GM18873 (cell line): ENCODE data around the gene ARHGDIB.

Experiments used
- ATAC-seq: cut with Tn5 transposase; IDR thresholded peaks from one replicate; pipeline ENCODE4 v1.9.1; 2021; ENCODE audit warnings: mild to moderate bottlenecking, moderate library complexity, moderate number of reproducible peaks; ENCODE audit not compliant: unreplicated experiment, low FRiP score

Gene ARHGDIB

DNA sequence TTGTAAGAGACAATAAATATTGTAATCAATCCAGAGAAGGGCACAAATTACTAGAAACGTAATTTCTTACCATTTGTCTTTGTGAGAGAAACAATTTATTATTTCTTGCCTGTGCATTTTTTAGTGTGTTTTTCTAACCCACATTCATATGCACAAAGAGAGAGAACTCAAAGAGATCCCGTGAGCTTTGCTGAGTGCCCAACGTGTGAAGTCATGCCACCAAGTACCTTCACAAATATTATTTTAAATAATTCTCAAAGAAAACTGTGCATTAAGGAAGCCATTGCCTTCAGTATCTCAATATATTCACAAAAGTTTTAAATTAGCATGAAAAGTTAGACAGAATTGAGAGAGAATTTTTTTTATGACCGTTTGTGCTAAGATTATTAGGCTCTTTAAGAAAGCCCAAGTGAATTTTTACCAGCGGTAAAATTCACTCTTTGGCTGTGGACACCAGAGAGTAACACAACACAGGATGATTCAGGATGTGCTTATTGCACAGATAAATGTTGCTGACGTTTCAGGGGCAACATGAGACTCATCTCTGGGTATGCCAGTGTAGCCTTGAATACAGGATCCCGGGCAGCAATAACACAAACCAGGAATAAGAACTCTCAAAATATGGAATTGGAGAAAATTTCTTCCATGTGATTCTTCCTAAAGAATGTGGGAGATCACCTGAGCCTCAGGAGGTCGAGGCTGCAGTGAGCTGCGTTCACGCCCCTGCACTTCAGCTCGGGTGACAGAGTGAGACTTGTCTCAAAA, 2.9 kb downstream of the ARHGDIB start:
- no peak for ATAC-seq

DNA sequence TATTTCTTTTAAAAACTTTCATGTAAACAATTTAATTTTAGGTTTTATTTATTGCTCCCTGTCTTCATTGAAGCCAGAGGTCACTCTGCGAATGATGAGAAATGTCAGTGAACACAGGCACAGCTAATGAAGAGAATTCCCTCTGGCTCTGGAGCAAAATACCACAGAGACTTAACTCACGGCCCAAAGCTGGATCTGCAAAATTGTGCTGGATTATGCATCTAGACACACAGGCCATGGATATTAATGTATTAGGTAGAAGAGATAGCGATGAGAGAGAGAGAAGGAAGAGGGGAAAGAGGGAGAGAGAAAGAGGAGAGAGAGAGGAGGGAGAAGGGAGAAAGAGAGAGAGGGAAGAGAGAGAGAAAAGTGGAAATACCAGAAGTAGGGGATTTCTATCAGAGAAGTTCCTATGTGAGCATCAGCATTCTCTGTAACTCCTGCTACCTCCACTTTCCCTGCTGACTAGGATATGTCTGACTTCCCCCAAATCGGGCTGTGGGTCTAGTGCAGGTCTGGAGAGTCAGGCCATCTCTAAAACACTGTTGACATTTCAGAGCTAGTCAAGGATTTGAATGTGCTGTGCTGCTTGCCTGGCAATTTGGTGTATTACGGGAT, 3.7 kb downstream of the ARHGDIB start:
- ATAC-seq: no peak

DNA sequence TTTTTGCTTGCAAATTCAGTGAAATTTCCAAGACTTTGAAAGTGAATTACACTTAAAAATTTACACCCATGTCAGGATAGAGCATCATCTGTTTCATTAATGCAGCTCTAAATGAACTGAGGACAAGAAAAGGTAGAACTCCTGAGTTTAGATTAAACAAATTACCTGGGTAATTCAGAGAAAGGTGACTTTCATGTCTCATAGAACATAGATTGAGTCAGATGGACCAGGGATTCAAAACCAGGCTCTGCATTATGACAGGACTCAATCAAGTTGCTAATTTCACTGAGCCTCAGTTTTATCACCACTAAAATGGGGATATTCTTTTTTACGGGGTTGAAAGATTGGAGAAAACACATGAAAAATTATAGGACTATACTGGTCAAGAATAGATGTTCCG, 4.5 kb downstream of the ARHGDIB start:
- ATAC-seq: no peak

DNA sequence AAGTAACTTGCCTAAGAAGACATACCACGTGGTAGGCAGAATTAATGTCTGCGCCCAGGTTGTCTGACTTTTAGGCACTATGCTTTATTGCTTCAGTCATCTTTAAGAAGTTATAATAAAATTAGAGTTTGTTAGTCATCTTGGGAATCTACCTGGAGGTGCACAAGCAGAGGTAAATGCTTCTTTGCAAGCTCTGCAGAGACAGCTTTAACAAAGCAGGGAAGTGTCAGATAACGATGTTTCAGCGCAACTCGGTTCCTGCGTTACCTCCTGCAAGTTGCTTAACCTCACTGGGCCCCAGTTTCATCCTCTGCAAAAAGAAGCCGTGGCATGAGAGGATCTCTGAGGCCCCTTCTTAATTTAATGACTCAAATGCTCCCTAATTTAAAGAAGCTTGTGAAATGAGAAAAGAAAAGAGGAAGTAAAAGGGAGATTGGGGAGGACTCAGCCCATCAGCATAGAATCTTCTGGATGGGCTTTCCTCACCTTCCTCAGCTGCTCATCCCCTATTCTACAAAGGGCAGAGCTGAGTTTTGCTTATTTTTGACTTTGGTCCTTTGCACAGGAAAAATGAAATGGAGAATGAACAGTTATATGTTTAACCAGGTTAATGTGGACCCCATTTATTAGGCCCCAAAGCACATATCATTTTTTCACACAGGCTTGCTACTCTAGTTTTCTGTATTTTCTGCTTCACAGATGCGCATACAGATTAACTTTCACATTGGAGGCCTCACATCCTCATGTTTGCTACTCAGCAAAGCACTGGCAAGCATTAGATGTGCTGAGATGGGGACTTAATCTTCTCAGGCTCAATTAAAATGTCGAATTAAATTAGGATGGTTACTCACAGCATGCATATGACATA, 5.1 kb downstream of the ARHGDIB start:
- no peak for ATAC-seq

DNA sequence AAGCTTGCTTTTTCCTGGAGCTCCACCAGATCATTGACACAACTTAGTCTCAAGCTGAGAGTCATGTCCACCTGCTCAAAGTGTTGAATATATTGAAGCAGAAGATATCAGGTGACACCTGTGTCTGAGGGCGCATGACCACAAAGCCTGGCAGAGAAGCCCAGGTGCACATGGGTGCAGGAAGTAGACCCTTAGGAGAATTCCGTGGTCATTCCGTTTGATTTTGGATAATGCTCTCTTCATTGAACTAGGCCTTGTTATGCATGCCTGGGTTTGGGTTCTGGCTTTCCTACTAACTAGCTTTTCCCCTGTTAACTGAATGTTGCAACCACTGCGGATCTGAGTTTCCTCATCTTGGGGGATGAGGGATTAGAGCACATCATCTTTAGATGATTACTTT, 7.1 kb downstream of the ARHGDIB start:
- no peak for ATAC-seq

DNA sequence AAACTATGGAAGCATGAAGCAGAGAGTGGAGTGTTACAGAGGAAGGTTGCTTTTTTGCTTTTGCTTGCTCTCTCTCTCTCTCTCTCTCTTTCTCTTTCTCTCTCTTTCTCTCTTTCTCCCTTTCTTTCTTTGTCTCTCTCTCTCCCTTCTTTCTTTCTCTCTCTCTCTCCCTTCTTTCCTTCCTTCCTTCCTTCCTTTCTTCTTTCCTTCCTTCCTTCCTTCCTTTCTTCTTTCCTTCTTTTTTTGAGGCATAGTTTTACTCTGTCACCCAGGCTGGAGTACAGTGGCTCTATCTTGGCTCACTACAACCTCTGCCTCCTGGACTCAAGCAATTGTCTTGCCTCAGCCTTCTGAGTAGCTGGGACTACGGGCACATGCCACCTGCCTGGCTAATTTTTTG, 7.6 kb downstream of the ARHGDIB start:
- ATAC-seq: no peak

DNA sequence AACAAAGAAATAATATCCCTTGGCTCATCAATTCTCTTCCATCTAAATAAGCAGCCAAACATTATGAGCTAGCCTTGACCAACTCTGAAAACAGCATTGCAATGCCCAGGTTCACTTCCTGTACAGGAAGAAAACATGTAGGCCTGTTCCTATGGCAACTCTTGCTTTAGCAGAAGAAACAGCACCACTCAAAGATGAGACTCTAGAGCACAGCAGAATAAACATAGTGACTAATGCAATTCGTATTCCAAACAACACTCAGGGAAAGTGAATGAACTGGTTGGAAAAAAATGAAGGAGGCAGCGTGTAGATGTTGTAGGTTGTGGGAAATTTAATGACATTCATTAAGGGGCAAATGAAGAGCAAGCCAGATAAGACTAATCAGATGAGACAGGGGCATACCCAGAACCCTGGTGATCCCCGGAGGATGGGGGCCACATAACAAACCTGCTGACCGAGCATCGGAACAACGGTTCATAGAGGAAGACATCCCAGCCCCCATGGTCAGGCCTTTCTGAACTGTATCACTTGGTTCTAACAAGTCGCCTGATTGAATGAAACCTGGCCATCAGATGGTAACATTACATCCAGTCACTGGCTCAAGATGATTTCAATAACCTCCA, 9.0 kb downstream of the ARHGDIB start:
- ATAC-seq: peak; percentile 64

DNA sequence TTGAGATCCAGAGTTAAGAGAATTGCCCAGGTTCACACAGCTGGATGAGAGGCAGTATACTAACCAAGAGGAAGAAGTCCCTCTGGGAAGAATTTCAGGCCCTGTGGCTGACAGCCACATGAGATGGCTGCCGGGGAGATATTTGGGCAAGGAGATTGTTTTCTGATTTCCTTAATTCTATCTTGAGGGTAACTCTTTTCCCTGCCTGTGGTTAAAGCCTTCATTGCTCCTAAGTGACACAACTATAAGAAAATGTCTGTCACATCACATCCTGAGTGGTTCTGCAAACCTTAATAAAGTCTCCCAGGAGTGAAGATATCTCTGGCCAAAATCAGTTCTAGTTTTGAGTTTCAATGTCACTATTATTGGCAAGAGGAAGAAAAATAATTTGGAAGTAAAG, 9.6 kb downstream of the ARHGDIB start:
- no peak for ATAC-seq

DNA sequence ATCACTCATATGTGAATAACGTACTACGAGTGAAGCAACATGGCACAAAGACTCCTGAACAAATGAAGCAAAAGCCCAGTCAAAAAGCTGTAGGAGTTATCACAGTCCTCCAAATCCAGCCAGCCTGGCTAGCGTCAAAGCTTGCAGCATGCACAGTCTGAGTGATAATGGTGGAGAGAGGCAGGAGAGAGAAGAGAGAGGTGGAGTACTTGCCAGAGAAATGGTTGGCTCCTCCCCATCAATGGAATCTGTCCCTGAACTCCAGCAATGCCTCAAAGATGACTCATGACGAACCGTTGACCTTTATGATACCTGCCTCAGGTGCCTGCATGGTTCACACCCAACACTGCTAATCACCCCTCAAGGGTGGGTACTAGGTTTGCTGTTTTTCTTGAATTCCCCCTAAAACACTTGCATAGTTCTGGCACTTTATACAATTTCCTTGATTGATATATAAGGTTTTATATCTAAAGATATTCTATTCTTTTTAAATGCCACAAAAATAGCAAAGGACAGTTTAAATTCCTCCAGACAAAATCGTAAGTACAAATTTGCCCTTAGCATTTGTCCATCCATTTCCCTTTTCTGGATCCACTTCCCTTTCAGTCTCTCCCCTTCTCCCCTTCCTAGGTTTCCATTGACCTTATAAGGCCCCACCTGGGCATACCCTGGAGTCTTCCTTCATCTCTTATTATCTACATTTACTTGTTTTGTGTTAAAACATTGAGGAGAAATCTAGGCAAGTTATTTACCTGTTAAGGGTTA, 10.2 kb downstream of the ARHGDIB start:
- no peak for ATAC-seq

DNA sequence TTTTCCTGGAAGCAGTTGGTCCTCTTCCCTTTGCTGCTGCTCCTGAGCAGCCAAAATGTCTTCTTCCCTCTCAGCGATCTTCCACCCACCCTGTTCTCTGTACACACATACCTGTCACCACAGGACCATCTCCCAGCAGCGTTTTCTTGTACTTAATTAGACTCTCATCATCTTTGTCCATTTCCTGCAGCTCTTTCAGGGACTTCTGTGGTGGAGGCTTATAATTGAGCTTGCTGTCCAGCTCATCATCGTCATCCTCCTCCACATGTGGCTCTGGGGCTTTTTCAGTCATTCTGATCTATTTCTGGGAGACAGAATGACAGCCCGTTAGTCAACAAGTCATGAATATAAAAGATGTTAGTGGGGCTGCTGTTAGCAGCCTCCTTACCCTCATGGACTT, 11.0 kb downstream of the ARHGDIB start:
- no peak for ATAC-seq

DNA sequence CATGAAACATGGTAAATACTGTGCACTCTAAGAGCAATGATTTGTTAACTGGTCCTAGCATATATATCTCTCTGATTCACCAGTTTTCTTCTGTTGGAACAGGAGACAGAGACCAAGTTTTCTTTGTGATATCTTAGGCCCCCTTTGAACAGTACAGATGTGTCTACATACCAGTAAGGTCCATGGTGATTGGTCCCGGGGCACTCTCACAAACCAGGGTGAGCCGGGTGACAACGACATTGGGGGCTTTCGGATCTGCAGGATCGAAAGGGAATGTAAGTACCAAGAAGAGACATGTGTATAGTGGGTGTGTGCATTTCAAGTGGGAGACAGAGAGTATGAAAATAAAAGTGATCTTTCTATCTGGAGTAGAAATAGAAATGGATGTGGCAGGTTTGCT, 11.8 kb downstream of the ARHGDIB start:
- no peak for ATAC-seq

DNA sequence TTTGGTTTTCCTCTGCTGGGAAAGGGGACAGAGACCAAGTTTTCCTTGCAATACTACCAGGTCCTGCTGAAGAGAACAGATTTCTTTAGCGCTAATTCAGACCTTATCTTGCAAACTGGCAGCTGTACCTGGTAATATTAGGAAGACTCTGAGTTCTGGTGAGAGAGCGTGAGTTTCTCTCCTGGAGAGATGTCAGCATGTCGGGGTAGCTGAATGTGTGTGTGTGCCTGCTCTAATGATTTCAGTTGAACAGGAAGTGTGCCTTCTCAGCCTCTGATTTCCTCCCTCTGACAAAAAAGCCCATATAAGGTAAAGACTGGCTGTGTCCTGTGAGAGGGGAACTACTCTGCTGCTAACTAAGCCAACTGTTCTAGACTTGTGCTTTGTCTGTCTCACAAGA, 12.7 kb downstream of the ARHGDIB start:
- ATAC-seq: peak; percentile 95

DNA sequence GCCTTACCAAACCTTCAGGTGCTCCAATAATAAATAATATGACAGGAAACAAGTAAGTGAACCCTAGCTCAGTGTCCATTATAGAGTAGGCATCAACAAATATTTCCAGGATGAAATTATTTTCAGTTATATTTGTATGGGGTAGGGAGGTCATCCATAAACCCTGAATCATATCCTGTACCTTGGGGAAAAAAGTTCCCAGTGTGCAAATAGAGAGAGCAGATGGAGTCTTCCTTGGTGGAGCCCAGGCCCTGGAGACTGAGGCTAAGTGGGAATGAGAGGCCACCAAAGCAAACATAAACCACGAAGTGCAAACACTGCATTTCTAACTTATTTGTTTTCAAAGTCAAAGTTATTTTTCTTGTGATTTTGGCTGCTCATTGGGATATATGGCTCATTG, 14.5 kb downstream of the ARHGDIB start:
- ATAC-seq: no peak

DNA sequence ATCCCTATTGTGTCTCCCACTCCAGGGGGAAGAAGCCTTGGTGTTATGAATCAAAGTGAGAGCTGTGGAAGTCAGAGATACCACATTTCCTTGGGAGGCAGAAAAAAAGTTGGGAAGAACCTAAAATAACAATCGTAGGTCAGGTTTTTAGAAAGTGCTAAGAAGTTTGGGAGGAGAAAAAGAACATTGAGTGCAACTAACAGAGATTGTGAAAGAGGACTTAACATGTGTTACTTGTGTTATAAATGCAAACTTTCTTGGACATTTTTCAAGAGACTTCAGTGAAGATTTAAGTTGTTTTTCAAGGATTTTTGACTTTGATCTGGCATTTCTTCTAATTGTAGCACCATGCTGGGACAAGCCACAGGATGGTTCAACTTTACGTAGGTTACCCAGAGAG, 15.2 kb downstream of the ARHGDIB start:
- no peak for ATAC-seq

DNA sequence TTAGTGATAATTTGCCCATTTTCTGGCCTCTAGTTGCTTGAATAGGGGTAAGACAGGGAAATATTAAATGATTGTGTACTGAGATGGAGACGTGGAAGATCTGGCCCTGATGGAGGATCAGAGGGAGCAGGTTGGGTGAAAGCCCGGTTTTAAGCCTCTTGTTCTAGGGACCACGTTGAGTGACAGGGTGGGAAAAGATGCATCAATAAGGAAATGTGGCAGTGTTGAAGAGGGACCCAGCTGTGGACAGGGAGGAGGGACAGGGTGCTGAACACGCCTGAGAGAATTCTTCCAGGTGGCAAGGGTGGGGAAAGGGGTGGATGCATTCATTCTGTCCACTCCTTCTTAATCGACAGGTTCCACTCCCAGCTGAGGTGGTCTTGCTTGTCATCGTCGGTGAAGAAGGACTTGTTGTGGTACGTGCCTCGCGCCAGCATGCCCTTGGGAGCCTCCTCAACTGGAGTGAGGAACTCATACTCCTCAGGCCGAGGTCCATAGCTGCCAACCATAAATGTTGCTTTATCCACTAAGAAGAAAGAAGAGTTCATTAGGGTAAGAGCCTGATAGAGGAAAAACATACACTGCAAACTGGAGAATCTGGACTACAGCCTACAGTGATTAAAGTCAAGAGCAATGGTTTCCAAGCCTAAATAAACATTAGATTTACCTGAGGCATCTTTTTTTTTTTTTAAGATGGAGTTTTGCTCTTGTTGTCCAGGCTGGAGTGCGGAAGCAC, 19.0 kb downstream of the ARHGDIB start:
- ATAC-seq: no peak

DNA sequence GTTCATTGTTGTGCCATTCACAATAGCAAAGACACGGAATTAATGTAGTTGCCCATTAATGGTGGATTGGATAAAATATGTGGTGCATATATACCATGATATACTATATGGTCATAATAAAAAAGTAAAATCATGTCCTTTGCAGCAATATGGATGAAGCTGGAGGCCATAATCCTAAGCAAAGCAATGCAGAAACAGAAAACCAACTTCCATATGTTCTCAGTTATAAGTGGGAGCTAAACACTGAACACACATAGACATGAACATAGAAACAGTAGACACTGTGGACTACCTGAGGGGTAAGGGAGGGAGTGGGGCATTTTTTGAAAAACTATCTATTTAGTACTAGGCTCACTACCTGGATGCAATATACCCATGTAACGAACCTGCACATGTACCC, 20.0 kb downstream of the ARHGDIB start:
- no peak for ATAC-seq

DNA sequence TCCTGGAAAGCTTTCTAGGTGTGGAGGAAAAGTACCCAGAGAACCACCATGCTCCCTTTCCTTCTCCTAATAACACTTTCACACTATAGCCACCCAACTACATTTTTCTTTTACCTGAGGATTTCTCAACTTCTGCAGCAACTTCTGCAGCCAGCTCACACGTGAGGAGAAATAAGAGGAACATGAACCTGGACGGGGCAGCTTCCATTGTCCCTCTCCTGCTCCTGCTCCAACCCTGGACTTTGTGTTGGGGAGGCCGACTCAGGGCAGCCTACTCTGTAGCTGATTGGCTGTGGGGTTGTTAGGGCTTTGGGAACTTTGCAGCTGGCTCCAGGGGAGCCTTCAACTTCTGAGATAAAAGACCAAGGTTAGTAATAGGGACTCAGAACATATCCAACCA, 23.1 kb downstream of the ARHGDIB start, which contains the start of gene ERP27:
Gene ERP27 (minus strand): TSS at position 237 of the 400 bp plus-strand sequence. CDS start 29 bp downstream, at position 208.
- ATAC-seq: no peak

DNA sequence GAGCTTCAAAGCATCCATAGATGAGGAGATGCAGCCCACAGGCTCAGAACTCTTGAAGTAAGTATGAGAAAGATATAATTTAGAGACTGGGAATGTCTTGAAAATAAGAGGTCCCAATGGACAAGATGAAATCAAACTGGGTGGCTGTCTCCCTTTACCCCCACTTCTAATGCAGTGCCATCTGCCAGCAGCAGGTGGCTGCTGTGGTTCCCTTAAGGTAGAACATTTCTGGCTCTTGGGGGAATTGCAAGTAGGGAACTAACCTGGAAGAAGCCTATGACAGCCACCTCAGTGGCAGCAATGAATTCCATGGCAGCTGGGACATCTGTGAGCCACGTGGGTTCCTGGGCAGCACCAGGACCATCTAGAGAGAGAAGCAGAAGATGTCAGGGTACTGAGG, 23.7 kb downstream of the ARHGDIB start:
- ATAC-seq: no peak

DNA sequence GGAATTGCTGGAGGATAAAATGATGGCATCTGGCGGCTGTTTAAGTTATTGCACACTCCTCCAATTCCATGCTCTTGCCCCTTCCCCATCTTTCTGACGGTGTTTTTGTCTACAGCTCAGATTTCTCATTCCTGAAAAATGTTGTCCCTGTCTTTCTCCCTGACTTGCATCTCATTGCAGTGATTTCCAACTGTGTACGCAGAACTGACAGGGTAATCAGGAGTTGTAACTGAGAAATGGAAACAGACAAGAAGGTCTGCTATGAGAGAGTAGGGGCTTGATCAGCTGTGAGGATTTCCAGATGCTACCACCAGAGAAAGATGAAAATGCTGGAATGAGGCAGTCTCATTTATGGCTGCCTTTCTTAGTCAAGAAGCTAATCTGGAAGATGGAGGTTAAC, 24.4 kb downstream of the ARHGDIB start:
- no peak for ATAC-seq
